ENCODE measurements around the gene KNOP1.

The KNOP1 gene

DNA sequence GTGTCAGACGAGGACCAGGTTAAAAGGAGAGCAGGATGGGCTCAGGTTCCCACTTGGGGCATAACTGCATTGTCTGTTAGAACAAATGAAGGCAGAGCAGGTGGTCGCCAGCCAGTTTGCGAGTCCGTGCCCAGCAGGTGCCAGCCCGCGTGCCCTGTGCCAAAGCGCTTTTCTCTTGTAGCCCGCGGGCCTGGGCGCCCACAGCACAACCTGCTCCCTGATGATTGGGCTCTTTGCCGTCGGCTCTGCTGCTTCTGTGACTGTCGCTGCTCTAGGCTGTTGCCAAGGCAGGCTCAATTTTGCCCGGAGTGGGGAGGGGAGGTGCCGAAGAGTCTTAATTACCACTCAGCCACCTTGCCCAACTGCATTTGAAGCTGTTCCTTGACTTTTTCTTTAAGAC, 21.1 kb downstream of the KNOP1 start:
- in situ Hi-C loops (cut with HindIII; ENCODE audit: low sequenced_read_pairs) = no loop called here

DNA sequence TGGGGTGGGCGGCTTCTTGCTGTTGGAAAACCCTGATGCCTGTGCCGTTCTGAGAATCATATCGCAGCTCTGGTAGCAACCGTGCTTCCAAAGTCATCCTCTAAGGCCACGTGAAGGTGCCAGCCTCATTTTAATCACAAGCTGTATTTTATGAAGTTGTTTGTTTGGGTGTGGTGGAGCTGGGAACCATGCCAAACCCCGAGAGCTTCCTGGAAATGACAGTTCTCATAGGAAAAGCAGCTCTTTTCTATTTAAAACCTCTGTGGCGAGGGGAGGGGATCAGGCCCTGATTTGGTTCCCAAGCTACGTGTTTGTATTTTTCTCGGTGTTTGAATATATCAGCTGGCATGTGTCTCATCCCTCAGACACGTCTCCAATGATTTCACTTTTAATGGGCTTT, 21.7 kb downstream of the KNOP1 start:
- peak; percentile 90 for DNase-seq (ENCODE audit: low read depth, low spot score)
- TF ChIP-seq, protein P1, sequence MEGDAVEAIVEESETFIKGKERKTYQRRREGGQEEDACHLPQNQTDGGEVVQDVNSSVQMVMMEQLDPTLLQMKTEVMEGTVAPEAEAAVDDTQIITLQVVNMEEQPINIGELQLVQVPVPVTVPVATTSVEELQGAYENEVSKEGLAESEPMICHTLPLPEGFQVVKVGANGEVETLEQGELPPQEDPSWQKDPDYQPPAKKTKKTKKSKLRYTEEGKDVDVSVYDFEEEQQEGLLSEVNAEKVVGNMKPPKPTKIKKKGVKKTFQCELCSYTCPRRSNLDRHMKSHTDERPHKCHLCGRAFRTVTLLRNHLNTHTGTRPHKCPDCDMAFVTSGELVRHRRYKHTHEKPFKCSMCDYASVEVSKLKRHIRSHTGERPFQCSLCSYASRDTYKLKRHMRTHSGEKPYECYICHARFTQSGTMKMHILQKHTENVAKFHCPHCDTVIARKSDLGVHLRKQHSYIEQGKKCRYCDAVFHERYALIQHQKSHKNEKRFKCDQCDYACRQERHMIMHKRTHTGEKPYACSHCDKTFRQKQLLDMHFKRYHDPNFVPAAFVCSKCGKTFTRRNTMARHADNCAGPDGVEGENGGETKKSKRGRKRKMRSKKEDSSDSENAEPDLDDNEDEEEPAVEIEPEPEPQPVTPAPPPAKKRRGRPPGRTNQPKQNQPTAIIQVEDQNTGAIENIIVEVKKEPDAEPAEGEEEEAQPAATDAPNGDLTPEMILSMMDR (IDR thresholded peaks at IDR 0.05; ENCODE audit: low read depth, low read length) = no peak
- in situ Hi-C loops (cut with HindIII; ENCODE audit: low sequenced_read_pairs) = no loop called here
- no peak overlapping the region for H3K4me3 ChIP-seq (ENCODE audit: low read depth, low read length)

More for the DNA sequence above, 21.1 kb downstream of the KNOP1 start:
- DNase-seq (ENCODE audit: low read depth, low spot score) = no peak
- no peak overlapping the region for H3K4me3 ChIP-seq (ENCODE audit: low read depth, low read length)
- TF ChIP-seq, protein P1 (IDR thresholded peaks at IDR 0.05; ENCODE audit: low read depth, low read length) = no peak

DNA sequence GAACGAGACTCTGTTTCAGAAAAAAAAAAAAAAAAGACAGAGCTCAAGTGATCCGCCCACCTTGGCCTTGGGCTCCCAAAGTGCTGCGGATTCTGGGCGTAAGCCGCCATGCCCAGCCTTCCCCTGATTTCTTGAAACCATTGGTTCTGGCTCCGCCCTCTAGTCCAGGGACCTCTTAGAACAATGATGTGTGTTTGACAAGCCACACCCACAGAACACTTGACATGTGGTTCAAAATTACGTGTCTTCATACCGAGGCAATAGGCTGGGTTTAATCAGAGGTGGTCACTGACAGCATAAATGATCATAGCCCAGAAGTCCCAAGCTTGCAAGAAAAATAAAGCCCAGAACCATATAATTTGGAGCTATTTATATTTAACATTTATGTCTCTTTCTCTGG, 23.0 kb downstream of the KNOP1 start:
- no peak for DNase-seq (ENCODE audit: low read depth, low spot score)
- H3K4me3 ChIP-seq (ENCODE audit: low read depth, low read length) = no peak overlapping the region
- in situ Hi-C loops (cut with HindIII; ENCODE audit: low sequenced_read_pairs) = no loop called here
- TF ChIP-seq, protein P1 (IDR thresholded peaks at IDR 0.05; ENCODE audit: low read depth, low read length) = no peak

DNA sequence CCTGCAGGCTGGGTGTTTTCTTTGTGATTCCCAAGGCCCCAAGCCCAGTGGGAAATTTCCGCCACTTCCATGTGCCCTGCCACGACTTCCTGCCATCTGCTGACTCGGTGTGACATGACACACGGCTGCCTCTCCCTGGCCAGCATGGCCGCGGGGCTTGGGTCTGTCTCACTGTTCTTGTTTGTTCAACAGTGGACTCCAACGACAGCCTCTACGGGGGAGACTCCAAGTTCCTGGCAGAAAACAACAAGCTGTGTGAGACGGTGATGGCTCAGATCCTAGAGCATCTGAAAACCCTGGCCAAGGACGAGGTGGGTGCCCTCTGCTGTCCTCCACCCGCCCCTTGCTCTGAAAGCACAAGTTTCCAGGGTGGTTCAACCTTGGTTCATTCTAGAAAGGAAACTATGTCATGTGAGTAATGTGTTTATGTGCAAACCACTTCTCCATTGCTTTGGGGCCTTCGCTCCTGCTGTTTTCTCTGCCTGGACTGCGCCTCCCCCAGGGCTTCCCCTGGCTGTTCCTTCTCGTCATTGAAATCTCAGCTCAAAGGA, 26.8 kb downstream of the KNOP1 start:
- no peak overlapping the region for H3K4me3 ChIP-seq (ENCODE audit: low read depth, low read length)
- TF ChIP-seq, protein P1 (IDR thresholded peaks at IDR 0.05; ENCODE audit: low read depth, low read length) = no peak
- DNase-seq (ENCODE audit: low read depth, low spot score) = peak; percentile 50
- in situ Hi-C loops (cut with HindIII; ENCODE audit: low sequenced_read_pairs) = no loop called here

DNA sequence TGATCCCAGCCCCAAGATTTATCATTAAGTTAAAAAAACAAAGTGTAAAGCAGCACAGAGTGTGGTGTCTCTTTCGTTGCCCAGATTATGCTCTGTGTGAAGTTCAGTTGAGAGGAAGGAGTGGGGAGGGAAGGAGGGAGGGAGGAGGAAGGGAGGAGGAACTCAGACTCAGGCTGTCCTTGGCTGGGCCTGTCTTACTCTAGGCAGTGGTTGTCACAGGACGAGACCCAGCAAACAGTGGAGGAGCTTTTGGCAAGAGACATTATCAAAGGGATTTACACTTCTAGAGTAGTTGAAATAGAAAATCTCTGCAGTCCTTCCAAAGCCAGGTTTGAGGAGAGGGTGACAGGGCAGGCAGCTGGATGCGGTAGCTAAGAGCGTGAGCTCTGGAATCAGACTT, 27.8 kb downstream of the KNOP1 start:
- no peak overlapping the region for H3K4me3 ChIP-seq (ENCODE audit: low read depth, low read length)
- DNase-seq (ENCODE audit: low read depth, low spot score) = no peak
- TF ChIP-seq, protein P1 (IDR thresholded peaks at IDR 0.05; ENCODE audit: low read depth, low read length) = no peak
- in situ Hi-C loops (cut with HindIII; ENCODE audit: low sequenced_read_pairs) = no loop called here

DNA sequence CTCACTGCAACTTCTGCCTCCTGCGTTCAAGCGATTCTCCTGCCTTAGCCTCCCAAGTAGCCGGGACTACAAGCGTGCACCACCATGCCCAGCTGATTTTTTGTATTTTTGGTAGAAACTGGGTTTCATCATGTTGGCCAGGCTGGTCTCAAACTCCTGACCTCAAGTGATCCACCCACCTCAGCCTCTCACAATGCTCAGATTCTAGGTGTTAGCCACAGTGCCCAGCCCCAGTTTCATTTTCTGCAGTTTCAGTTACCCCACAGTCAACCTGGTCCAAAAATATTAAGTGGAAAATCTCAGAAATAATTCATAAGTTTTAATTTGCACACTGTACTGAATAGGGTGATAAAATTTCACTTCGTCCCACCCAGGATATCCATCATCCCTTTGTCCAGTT, 28.7 kb downstream of the KNOP1 start:
- TF ChIP-seq, protein P1 (IDR thresholded peaks at IDR 0.05; ENCODE audit: low read depth, low read length) = no peak
- no peak overlapping the region for H3K4me3 ChIP-seq (ENCODE audit: low read depth, low read length)
- in situ Hi-C loops (cut with HindIII; ENCODE audit: low sequenced_read_pairs) = no loop called here
- no peak for DNase-seq (ENCODE audit: low read depth, low spot score)

Data from astrocyte of the spinal cord (primary cell).